Measurements from ENCODE around the gene PPM1G.

PPM1G gene

DNA sequence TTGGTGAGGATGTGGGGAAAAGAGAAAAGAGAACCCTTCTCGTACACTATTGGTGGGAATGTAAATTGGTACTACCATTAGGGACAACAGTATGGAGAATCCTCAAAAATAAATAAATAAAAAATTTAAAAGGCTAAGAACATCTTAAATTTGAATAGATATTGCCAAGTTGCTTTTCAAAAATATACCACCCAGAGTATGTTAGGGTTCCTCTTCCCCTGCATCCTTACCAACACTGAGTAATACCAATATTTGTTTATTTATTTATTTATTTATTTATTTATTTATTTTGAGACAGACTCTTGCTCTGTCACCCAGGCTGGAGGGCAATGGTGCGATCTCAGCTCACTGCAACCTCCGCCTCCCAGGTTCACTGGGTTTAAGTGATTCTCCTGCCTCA, 13.6 kb upstream of the PPM1G start:
- Histone ChIP-seq H3K27ac (ENCODE audit: low read length) (no peak overlapping the region), H3K4me3 (ENCODE audit: low read length) (no peak overlapping the region), H3K9me3 (ENCODE audit: insufficient read depth, low read length) (no peaks in the 10 kb centered on the region), H3K4me1 (ENCODE audit: low read length) (peaks cover 5% of the 10 kb centered on the region), H2AFZ (ENCODE audit: low read depth, low read length) (no peak overlapping the region), H4K20me1 (ENCODE audit: insufficient read depth, low read length) (no peaks in the 10 kb centered on the region), H3K4me2 (ENCODE audit: low read length) (no peak overlapping the region), H3K9ac (ENCODE audit: low read length) (no peak overlapping the region), H3K79me2 (ENCODE audit: low read length) (no peaks in the 10 kb centered on the region), H3K27me3 (ENCODE audit: low read depth, low read length) (no peaks in the 10 kb centered on the region), H3K36me3 (replicated peaks; ENCODE audit: low read depth, low read length) (no peaks in the 10 kb centered on the region)
- no peak for TF ChIP-seq EZH2phosphoT487 (IDR thresholded peaks at IDR 0.05; ENCODE audit: low read depth)
- TF ChIP-seq, protein P1, sequence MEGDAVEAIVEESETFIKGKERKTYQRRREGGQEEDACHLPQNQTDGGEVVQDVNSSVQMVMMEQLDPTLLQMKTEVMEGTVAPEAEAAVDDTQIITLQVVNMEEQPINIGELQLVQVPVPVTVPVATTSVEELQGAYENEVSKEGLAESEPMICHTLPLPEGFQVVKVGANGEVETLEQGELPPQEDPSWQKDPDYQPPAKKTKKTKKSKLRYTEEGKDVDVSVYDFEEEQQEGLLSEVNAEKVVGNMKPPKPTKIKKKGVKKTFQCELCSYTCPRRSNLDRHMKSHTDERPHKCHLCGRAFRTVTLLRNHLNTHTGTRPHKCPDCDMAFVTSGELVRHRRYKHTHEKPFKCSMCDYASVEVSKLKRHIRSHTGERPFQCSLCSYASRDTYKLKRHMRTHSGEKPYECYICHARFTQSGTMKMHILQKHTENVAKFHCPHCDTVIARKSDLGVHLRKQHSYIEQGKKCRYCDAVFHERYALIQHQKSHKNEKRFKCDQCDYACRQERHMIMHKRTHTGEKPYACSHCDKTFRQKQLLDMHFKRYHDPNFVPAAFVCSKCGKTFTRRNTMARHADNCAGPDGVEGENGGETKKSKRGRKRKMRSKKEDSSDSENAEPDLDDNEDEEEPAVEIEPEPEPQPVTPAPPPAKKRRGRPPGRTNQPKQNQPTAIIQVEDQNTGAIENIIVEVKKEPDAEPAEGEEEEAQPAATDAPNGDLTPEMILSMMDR (IDR thresholded peaks at IDR 0.05; ENCODE audit: low read depth, low read length): no peak

DNA sequence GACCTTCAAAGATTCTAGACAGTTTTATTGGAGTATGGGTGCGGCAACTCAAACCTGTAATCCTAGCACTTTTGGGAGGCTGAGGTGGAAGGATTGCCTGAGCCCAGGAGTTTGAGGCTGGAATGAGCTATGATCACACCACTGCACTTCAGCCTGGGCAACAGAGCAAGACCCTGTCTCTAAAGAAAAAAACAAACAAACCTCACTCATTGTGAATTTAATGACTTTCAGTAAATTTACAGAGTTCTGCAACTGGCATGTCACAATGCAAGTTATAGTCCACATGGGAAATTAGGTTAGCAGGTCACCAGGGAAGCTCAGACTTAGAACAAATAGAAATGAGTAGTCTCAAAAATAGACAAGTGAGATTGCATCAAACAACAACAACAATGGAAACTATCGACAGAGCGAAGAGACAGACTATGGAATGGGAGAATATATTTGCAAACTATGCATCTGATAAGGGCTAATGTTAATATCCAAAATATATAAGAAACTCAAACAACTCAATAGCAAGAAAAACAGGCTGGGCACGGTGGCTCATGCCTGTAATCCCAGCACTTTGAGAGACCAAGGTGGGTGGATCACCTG, 12.4 kb upstream of the PPM1G start:
- H3K36me3 ChIP-seq (replicated peaks; ENCODE audit: low read depth, low read length): no peaks in the 10 kb centered on the region
- no peaks in the 10 kb centered on the region for H3K79me2 ChIP-seq (ENCODE audit: low read length)
- no peaks in the 10 kb centered on the region for H4K20me1 ChIP-seq (ENCODE audit: insufficient read depth, low read length)
- no peak overlapping the region for H3K9ac ChIP-seq (ENCODE audit: low read length)
- no peak overlapping the region for H3K27ac ChIP-seq (ENCODE audit: low read length)
- no peak overlapping the region for H2AFZ ChIP-seq (ENCODE audit: low read depth, low read length)
- H3K4me3 ChIP-seq (ENCODE audit: low read length): no peak overlapping the region
- no peaks in the 10 kb centered on the region for H3K9me3 ChIP-seq (ENCODE audit: insufficient read depth, low read length)
- no peaks in the 10 kb centered on the region for H3K27me3 ChIP-seq (ENCODE audit: low read depth, low read length)
- no peak overlapping the region for H3K4me2 ChIP-seq (ENCODE audit: low read length)
- no peaks in the 10 kb centered on the region for H3K4me1 ChIP-seq (ENCODE audit: low read length)
- TF ChIP-seq EZH2phosphoT487 (IDR thresholded peaks at IDR 0.05; ENCODE audit: low read depth): no peak
- TF ChIP-seq, protein P1 (IDR thresholded peaks at IDR 0.05; ENCODE audit: low read depth, low read length): no peak

DNA sequence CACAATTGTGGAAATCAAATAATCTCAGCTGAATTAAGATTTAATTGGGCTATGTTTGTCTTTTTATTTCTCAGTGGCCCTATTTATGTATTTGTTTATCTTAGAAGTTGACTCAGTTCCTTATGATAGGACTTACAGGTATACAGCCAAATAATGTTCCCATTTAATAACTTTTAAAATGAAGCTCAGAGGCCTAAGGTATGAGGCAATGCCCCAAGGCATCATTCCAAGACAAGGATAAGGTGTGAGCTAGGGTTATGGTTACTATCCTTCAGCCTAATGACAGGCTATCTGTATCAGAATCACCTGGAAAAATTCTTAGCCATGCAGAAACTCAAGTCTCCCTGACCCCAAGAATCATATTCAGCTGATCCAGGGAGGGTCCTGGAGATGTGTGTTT, 11.6 kb upstream of the PPM1G start:
- H4K20me1 ChIP-seq (ENCODE audit: insufficient read depth, low read length): no peaks in the 10 kb centered on the region
- TF ChIP-seq, protein P1 (IDR thresholded peaks at IDR 0.05; ENCODE audit: low read depth, low read length): no peak
- no peak for TF ChIP-seq EZH2phosphoT487 (IDR thresholded peaks at IDR 0.05; ENCODE audit: low read depth)
- H3K4me1 ChIP-seq (ENCODE audit: low read length): no peaks in the 10 kb centered on the region
- H2AFZ ChIP-seq (ENCODE audit: low read depth, low read length): no peak overlapping the region
- no peaks in the 10 kb centered on the region for H3K27me3 ChIP-seq (ENCODE audit: low read depth, low read length)
- no peak overlapping the region for H3K9ac ChIP-seq (ENCODE audit: low read length)
- no peak overlapping the region for H3K27ac ChIP-seq (ENCODE audit: low read length)
- no peaks in the 10 kb centered on the region for H3K79me2 ChIP-seq (ENCODE audit: low read length)
- no peak overlapping the region for H3K4me3 ChIP-seq (ENCODE audit: low read length)
- no peak overlapping the region for H3K4me2 ChIP-seq (ENCODE audit: low read length)
- no peaks in the 10 kb centered on the region for H3K9me3 ChIP-seq (ENCODE audit: insufficient read depth, low read length)
- no peaks in the 10 kb centered on the region for H3K36me3 ChIP-seq (replicated peaks; ENCODE audit: low read depth, low read length)

DNA sequence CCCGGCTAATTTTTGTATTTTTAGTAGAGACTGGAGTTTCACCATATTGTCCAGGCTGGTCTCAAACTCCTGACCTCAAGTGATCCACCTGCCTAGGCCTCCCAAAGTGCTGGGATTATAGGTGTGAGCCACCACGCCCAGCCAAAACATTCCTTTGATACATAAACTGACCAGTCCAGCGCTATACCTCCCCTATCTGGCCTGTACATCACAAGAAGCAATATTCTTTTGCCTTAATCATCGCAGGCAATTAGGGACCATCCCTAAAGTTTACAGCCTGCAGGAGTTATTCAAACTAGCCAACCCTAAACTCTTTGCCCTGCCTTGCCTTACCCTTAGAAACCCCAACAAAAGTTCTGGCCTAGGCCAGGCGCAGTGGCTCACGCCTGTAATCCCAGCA, 6.8 kb upstream of the PPM1G start:
- H4K20me1 ChIP-seq (ENCODE audit: insufficient read depth, low read length): no peaks in the 10 kb centered on the region
- H3K4me1 ChIP-seq (ENCODE audit: low read length): no peaks in the 10 kb centered on the region
- no peaks in the 10 kb centered on the region for H3K9me3 ChIP-seq (ENCODE audit: insufficient read depth, low read length)
- no peaks in the 10 kb centered on the region for H3K36me3 ChIP-seq (replicated peaks; ENCODE audit: low read depth, low read length)
- 0 out of 2 replicates have a peak, but pooled peaks cover 2% of the 10 kb centered on the region for H3K27me3 ChIP-seq (ENCODE audit: low read depth, low read length)
- TF ChIP-seq, protein P1 (IDR thresholded peaks at IDR 0.05; ENCODE audit: low read depth, low read length): no peak
- TF ChIP-seq EZH2phosphoT487 (IDR thresholded peaks at IDR 0.05; ENCODE audit: low read depth): no peak
- no peak overlapping the region for H2AFZ ChIP-seq (ENCODE audit: low read depth, low read length)
- H3K9ac ChIP-seq (ENCODE audit: low read length): no peak overlapping the region
- H3K4me2 ChIP-seq (ENCODE audit: low read length): no peak overlapping the region
- no peaks in the 10 kb centered on the region for H3K79me2 ChIP-seq (ENCODE audit: low read length)
- no peak overlapping the region for H3K4me3 ChIP-seq (ENCODE audit: low read length)
- H3K27ac ChIP-seq (ENCODE audit: low read length): no peak overlapping the region

Data from OCI-LY3 (cell line).